RKO (cell line): Measurements from ENCODE around the gene SCMH1.
A peak's percentile ranks its signal among the peaks of the same experiment; 100 is the strongest.

Experiments
- DNase-seq: peaks from one replicate; pipeline ENCODE4 v3.0.0-alpha.2; 2016; ENCODE audit warnings: low spot score

SCMH1 gene

DNA sequence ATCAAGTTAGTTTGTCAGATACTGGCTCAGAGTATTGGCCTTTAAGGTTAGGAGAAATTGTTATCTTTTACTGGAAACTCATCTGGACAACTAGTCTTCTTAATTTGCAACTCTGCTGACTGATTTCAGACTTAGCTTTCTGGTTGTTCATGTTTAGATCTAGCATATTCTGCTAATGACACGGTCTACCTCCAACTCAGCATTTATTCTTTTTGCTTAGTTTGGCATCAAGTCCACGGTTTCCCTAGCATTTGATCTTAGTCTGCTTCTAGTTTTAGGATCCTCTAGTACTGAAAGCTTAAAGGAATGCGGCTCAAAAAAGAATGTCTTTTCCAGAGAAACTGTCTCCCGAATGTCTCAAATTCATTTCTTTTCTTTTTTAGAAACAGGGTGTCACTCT, 145.0 kb downstream of the SCMH1 start:
- DNase-seq, result no peak

DNA sequence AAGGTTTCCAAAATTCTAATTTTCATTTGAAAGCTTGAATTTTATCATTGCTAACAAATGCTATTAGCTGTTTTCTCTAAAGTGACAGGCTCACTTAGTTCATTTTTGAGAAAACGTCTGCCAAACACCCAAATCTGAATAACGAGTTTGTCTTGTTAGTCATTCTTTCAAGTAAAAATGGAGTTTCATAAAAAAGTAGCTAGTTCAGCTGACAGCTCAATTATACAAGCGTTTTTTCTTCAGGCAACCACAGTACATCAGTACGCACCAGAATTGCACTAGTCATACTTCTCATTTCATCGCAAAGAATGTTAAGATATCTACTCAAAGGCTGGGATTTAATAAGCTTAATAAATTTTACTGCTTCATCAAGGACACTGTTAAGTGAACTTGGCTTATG, 148.3 kb downstream of the SCMH1 start:
- DNase-seq, result no peak

DNA sequence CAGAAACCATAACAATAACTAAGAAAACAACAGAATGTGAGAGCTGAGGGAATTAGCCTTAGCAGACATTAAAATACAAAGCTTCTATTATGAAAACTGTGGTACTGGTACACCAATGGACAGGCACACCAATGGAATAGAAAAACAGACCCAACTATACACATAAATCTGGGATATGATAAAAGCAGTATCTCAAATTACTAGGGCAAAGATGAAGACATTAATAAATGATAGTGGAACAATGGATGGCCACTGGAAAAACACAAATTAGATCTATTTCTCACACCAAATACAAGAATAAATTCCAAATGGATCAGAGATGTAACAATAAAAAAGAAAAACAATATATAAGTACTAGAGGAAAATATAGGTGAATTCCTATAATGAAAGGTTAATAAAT, 155.2 kb downstream of the SCMH1 start:
- DNase-seq, result no peak

DNA sequence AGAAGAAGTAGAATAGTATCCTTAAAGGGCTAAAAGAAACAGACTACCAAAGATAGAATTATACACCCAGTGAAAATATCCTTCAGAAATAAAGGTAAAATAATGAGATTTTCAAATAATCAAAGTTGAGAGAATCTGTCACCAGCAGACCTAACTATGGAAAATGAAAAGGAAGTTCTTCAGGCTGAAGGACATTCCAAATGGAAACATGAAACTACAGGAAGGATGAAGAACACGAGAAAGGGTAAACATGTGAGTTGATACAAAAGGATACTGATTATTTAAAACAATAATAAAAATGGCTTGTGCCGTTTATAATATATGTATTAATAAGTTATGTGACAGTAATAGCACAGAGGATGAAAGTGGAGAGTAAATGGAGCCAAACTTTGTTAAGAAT, 163.5 kb downstream of the SCMH1 start:
- DNase-seq, result no peak

DNA sequence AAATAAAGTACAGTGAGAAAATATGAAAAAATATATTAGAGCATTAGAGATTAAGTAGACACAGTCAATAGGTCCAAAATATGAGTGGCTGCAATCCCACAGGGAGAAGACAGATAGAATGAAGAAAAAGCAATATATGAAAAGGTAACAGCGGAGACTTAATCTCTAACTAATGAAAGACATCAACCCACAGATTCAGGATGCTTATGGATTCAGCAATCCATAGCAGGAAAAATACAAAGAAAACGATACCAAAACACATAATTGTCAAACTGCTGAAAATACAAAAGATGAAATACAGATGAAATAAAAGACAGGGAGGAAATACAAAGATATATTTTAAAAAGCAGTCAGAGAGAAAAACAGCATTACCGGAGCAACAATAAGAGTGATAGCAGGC, 163.9 kb downstream of the SCMH1 start:
- no peak for DNase-seq

DNA sequence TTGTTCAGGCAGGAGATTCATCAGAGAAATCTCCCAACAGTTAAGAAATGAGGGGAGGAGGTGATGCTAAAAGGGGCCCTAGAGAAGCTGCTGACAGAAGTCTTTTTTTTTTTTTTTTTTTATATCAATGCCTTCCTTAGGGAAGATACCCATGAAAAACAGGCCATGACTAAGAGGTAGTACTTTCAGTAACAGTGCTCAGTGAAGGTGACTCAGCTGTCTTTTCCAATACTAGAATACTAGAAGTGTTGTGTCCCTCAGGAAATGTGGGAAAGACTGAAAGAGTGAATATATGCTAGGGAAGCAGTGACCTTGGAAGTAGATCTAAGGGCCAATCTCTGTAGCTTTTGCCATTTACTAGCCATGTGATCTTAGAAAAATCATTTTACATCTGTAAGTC, 168.1 kb downstream of the SCMH1 start:
- peak; percentile 37 for DNase-seq

DNA sequence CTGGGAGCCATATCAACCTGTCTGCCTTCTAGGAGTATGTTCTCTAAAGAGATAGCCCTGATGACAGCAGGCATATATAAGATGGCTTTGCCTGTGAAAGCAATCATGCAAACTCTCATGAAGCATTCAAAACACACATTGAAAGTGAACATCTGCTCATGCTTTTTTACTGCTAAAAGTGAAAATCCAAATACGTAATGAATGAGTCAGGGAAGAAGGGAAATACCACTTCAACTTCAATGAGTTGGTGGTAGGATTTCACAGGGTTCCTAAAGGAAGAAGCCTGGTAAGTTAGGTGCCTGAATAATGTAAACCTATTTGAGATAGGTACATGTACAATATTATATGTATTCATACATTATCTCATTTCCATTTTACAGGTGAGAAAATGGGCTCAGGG, 170.1 kb downstream of the SCMH1 start:
- no peak for DNase-seq

DNA sequence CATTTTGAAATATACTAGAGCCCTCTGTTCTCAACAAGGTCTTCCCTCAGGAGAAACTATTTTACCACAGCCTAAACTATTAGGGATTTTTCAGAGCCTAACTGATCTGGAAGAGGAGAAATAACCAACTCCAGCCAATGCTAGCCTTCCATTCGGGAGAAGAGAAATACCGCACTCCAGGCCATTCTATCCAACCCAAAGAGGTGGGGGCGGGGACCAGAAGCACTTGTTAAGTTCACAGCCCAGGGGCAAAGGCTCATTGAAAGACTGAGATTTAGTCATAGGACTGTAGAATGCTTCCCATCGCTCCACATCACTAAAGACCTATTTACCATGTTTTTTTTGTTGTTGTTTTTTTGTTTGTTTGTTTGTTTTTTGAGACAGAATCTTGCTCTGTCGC, 185.2 kb downstream of the SCMH1 start:
- no peak for DNase-seq

DNA sequence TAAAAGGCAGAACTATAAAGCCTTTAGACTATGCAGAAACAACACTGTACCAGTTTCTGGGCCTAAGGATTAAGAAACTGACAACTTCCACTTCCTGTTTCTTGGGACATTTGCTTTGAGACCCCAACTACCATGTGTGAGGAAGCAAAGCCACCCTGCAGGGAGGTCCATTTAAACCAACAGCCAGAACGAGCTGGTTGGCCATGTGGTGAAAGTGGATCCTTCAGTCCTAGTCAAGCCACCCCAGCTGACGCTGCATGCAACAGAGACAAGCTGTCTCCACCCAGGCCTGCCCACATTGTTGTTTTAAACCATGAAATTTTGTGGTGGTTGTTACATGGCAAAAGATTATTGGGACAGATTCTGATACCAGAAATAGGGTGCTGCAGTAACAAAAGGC, 188.8 kb downstream of the SCMH1 start:
- no peak for DNase-seq

DNA sequence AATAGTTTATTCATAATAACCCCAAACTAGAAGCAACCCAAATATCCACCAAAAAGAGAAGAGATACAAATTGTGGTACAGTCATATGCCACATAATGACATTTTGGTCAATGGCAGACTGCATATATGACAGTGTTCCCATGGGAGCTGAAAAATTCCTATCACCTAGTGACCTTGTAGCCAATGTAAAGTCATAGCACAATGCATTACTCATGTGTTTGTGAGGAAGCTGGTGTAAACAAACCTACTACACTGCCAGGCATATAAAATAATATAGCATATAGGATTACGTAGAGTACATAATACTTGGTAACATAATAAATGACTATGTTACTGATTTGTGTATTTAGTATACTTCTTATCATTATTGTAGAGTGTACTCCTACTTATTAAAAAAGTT, 191.1 kb downstream of the SCMH1 start:
- DNase-seq, result no peak

DNA sequence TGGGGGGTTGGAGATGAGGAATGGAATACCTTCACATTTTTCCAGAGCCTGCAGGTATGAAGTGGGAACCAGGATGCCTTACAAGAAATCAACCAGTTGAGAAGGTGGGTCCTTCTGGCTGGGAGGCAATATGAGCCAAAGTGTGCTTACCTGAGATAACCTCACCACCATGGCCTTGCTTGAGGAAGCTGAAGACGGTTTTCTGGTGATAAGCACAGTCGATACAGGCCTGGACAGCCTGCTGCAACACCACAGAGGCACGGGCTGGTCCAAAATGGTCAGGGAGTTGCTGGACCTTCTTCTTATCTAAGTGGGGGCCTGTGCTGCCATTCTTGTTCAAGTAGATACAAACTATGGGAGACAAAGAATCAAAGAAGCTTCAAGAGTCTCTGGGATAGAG, 193.6 kb downstream of the SCMH1 start:
- no peak for DNase-seq

DNA sequence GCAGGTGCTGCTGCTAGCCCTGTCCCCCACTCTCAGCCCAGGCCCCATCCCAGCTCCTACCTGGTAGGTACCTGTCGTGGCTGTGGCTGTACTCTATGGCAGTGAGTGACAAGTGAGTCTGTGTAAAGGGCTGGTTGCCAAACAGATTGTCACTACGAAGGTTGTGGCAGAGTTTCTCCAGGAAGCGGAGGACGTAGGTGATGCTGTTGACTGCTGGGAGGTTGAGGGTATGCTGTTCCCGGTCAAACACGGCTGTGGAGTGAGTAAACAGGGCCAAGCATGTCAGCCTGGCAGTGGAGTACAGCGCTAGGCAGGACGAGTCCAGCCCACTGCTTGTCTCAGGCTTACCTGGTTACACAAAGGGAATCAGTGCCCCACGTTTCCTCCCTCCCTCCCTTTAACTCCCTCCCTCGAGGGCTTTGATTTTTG, 195.7 kb downstream of the SCMH1 start:
- DNase-seq, result no peak

DNA sequence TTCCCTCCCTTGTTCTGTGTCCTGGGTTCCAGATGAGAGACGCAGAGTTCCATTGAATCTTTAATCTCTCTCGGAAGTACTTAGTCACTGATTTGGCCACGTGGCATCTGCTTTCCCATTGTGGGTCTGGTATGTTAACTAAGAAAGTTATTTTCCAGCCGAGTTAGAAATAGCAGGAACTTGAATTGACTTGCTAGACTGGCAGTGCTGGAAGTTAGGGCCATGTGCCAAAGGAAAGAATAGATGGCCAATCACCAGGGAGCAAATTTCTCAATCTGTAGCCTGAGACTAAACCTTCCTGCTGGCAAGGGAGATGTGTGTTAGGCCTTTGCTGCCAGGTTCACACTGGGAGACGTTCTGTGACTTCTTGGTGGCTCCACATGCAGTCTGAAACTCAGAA, 196.4 kb downstream of the SCMH1 start:
- no peak for DNase-seq

DNA sequence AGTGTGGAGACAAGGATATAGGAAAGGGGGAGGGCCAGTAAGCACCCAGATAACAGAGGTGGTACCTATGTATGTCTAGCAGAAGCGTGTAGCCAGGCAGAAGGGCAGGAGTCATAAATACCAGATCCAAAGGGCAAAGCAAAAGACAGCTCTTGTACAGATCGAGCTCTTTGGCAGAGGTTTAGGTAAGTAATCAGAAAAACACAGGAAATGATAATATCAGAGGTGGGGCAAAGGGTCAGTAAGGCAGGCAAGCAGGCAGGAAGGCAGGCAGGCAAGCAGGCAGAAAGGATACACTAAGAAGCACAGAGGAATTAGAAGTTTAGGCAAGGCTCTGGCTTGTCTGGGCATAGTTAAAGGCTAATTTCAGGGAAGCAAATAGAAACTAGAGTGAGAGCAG, 197.9 kb downstream of the SCMH1 start:
- no peak for DNase-seq

DNA sequence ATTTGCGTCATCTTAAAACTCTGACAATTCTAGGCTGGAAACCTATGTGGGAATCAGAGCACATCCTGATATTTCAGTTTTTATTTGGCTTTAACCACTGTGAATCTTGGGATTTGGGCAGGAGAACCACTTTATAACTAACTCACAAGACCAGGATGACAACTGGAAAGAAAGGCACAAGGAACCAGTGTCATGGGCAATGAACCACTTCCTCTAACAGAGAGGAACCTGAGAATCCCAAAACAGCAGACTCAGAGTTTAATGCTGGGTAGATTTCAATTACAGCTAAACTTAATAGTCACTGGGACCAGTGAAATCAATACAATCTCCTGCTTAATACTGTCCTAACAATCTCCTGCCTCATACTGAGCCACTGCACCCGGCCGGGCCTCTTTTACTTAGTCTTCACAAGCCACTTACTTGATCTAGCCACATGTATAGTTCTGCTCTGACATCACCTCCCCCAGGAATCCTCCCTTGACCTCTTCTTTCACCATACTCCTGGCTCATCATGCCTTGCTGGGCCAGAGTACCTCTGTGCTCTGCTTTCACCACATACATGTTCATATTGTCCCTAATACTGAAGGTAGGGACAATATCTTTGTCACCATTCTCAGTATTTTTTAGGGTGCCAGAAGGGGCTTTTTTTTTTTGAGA, 200.4 kb downstream of the SCMH1 start:
- DNase-seq, result no peak

DNA sequence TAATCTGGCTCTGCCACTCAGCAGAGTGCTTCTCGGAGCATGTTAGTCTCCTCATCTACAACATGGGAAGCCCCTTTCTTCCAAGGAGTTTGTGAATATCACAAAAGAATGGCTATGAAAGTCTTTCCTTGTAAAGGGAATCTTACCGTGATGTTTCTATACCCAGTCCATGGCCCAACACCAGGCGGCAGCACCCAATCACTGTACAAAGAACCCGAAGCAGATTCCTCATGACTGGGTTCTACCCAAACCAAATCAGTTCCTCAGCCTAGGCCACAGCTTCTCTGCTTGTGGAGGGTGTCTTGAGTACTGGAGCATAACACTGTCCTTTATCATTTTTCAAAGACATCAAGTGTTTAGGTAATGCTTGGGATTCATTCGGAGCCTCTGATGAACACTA, 204.0 kb downstream of the SCMH1 start:
- DNase-seq, result no peak

DNA sequence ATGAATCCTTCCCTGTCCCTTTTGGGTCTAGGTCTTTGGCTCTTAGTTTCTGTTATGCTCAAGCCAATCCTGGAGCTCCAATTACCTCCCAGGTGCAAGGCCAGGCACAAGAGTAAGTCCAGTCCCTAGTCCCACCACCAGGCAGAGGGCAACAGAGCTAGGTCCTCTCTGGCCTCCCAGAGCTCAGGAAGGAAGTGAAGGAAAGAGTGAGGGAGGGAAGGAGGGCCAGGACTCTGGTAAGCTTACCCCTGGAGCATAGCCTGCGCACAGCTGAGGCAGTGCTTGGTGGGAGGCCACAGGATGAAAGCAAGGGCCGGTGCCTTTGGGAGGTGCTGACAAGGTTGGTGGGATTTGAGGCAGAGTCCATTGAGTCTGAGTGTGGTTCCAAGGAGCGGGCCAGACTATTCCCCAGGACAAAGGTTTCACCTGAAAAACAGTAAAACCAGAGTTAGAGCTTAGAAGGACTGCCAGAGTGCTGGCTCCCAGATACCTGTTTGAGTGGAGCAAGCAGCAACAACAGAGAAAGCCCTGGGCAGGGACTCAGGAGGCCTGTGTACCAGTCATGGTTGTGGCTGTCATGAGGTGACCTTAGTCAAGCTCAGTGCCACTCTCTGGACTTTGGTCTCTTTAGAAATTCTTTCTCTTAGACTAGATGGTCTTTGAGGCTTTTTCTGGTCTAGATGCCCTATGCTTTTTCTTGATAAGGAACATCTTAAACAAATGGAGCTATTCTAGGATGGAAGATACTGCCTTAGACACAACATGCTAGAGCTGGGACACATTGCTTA, 204.8 kb downstream of the SCMH1 start:
- no peak for DNase-seq

DNA sequence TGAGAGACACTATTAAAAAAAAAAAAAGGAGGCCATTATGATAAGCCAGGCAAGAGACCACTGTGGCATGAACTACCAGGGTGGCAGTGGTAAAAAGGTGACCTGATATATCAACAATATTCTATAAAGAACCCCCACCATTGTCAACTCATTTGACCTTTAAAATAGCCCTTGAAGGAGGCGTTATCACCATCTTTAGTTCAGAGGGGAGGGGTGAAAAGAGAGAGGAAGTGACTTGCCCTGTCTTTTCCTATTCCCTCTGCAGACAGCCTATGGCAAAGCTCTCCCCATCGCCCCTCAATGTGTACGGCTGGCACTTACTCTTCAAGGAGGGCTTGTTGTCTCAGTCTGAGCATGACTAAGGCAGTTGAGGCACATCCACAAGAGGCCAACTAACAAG, 208.8 kb downstream of the SCMH1 start:
- no peak for DNase-seq

DNA sequence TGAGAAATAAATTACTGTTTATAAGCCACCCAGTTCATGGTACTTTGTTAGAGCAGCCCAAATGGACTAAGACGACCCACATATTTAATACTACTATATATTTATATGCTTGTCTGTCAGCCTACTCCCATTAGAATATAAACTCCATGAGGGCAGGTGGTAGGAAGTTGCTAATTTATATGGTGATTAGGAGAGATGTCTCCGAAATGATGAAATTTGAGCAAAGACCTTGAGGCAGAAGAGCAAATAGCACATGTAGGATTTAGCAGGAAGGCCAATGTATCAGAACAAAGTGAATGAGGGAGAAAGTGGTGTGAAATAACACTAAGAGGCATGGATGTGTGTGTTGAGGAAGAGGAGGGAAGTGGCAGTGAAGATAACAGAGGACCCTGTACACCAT, 210.0 kb downstream of the SCMH1 start:
- DNase-seq, result no peak

DNA sequence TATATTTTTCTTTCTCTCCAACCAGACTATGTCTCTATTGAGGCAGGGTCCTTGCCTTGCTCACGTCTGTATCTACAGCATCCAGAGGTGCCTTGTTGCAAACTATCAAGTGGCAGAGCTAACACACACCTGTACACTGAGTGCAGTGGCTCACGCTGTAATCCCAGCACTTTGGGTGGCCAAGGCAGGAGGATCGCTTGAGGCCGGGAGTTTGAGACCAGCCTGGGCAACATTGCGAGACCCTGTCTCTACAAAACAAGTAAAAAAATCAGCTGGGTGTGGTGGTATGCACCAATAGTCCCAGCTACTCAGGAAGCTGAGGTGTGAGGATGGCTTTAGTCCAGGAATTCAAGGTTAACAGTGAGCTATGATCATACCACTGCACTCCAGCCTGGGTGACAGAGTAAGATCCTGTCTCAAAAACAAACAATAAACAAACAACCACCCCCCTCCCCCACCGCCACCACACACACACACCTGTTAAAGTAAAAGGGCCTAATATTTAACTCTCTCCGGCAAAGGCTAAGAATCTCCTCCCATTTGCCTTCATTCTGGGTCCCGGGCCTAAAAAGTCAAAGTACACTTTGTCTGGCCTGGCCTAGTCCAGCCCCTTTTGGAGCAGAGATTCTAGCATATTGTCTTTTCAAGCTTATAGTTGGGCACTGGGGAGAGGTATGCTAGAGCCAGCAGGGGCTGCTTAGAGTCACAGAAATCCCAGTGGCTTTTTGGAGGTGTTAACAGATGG, 211.1 kb downstream of the SCMH1 start:
- DNase-seq, result no peak

DNA sequence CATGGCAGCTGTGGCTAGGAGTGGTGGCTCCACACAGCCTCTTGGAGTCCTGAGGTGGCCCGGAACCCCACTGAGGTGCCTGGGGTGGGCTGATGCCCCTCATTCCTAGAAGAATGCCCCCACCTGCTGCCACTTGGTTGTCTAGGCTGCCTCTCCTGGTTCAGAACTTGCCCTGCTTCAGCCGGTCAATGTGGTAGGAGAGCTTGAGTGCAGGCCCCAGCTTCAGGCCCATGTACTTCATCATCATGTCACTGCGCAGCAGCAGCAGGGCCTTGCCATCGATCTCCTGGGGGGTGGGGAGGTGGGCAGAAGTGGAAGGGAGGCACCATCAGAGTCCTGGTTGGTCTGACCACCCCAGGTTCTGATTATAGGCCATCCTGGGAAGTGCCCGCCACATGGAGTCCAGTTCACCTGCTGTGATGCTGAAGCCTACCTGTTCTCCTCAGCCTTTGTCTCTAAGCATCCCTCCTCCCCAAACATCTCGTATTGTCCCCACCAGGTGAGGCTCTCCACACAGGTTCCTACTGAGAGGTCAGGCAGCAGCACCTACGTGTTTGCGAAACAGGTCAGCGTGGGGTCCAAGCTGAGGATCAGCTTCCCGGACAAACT, 214.0 kb downstream of the SCMH1 start:
- no peak for DNase-seq

DNA sequence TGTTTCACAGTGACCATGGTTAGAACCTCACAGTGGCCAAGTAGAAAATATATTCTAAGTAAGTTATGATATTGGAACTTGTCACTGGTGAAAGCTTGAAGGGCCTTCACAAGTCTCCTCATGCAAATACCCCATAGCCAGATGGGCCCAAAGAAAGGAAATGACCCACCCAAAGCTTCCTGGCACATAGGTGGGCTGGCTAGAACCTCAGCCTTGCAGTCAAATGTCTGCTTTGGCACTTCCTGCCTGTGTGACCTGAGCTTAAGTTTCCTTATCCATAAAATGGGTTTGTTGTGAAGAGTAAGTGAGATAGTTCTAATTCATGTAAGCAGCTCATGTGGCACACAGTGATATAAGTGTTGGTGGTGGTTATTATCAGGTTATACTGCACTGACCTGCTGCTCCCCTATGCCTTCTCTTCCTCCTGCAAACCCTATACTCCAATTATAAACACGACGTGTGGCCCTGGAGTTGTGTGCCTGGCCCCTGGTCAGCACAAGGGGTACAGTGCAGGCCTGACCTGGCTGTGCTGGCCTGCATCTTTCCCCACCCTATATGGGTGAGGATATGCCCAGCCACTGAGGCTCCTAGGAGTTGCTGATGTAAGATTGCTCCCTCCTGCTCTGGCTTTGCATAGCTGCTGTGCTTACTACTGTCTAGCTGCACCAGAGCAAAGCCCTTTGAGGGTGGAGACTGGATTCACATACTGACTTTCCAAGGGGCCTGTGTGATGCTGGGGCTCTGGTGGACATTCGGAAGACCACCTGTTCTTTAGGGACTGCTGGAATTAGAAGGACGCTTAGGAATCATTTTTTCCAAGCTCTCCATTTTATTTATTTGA, 215.9 kb downstream of the SCMH1 start:
- DNase-seq, result no peak
